Trophoblast cell (in vitro differentiated cells and primary cell): ENCODE data around the gene IRX4.

Experiments
- DNase-seq, 2 donors: peaks; one replicate each; pipeline ENCODE4 v3.0.0-alpha.2; 2016
- H2AFZ ChIP-seq: 2 replicates; pipeline ENCODE4 v1.6.1; 2013; ENCODE audit warnings: low read length, moderate library complexity, mild to moderate bottlenecking; ENCODE audit not compliant: insufficient read depth, poor library complexity
- H2AK5ac ChIP-seq: 2 replicates; pipeline ENCODE4 v1.6.1; 2013; ENCODE audit warnings: mild to moderate bottlenecking, low read length
- H2BK120ac ChIP-seq: 2 replicates; pipeline ENCODE4 v1.6.1; 2013; ENCODE audit warnings: low read length, mild to moderate bottlenecking, moderate library complexity; ENCODE audit not compliant: insufficient read depth, poor library complexity
- H2BK12ac ChIP-seq: 2 replicates; pipeline ENCODE4 v1.6.1; 2013; ENCODE audit warnings: mild to moderate bottlenecking, low read length, moderate library complexity
- H2BK5ac ChIP-seq: 2 replicates; pipeline ENCODE4 v1.6.1; 2013; ENCODE audit warnings: low read length, low read depth, moderate library complexity, mild to moderate bottlenecking; ENCODE audit not compliant: poor library complexity
- H3K14ac ChIP-seq: 2 replicates; pipeline ENCODE4 v1.6.1; 2013; ENCODE audit warnings: mild to moderate bottlenecking, low read length
- H3K18ac ChIP-seq: 2 replicates; pipeline ENCODE4 v1.6.1; 2013; ENCODE audit warnings: mild to moderate bottlenecking, low read length
- H3K23ac ChIP-seq: 2 replicates; pipeline ENCODE4 v1.6.1; 2013; ENCODE audit warnings: low read length
- H3K27ac ChIP-seq: 2 replicates; pipeline ENCODE4 v1.5.1; 2013; ENCODE audit warnings: low read depth, mild to moderate bottlenecking, inconsistent platforms, low read length, moderate library complexity
- H3K27me3 ChIP-seq: 2 replicates; pipeline ENCODE4 v1.6.1; 2013; ENCODE audit warnings: inconsistent platforms, mild to moderate bottlenecking, low read length, moderate library complexity; ENCODE audit not compliant: insufficient read depth
- H3K36me3 ChIP-seq, 2 experiments: 1 replicate in 1 of 2; 2 replicates in 1 of 2; pipeline ENCODE4 v1.6.1; 2013; ENCODE audit warnings: low read length in 2 of 2, mild to moderate bottlenecking in 2 of 2, moderate library complexity in 1 of 2; ENCODE audit not compliant: insufficient read depth in 2 of 2, control insufficient read depth in 1 of 2
- H3K4ac ChIP-seq: 2 replicates; pipeline ENCODE4 v1.6.1; 2013; ENCODE audit warnings: low read depth, mild to moderate bottlenecking, low read length, moderate library complexity
- H3K4me1 ChIP-seq, 2 experiments: 1 replicate in 1 of 2; 2 replicates in 1 of 2; pipeline ENCODE4 v1.6.1; 2013; ENCODE audit warnings: low read length in 2 of 2, mild to moderate bottlenecking in 2 of 2, moderate library complexity in 1 of 2; ENCODE audit not compliant: insufficient read depth in 2 of 2, control insufficient read depth in 1 of 2
- H3K4me2 ChIP-seq: 2 replicates; pipeline ENCODE4 v1.6.1; 2013; ENCODE audit warnings: inconsistent platforms, mild to moderate bottlenecking, low read length, moderate library complexity
- H3K4me3 ChIP-seq: 2 replicates; pipeline ENCODE4 v1.5.1; 2013; ENCODE audit warnings: mild to moderate bottlenecking, low read depth, low read length, inconsistent platforms
- H3K79me1 ChIP-seq: one replicate; pipeline ENCODE4 v1.6.1; 2013; ENCODE audit warnings: low read length
- H3K79me2 ChIP-seq: 2 replicates; pipeline ENCODE4 v1.6.1; 2013; ENCODE audit warnings: low read length, mild to moderate bottlenecking; ENCODE audit not compliant: control insufficient read depth, insufficient read depth, poor library complexity
- H3K9ac ChIP-seq: 2 replicates; pipeline ENCODE4 v1.6.1; 2013; ENCODE audit warnings: mild to moderate bottlenecking, low read length
- H3K9me3 ChIP-seq: 2 replicates; pipeline ENCODE4 v1.6.1; 2013; ENCODE audit warnings: low read depth, mild to moderate bottlenecking, control low read depth, inconsistent platforms, low read length; ENCODE audit not compliant: insufficient read depth
- H4K12ac ChIP-seq: 2 replicates; pipeline ENCODE4 v1.6.1; 2013; ENCODE audit warnings: low read depth, mild to moderate bottlenecking, low read length, moderate library complexity
- H4K8ac ChIP-seq: 2 replicates; pipeline ENCODE4 v1.6.1; 2013; ENCODE audit warnings: low read depth, mild to moderate bottlenecking, low read length, moderate library complexity
- H4K91ac ChIP-seq: one replicate; pipeline ENCODE4 v1.6.1; 2013; ENCODE audit warnings: low read depth, mild to moderate bottlenecking, low read length, moderate library complexity
- WGBS: extraction: QIAGEN DNeasy Blood & Tissue Kit; methylation state at CpG from one replicate; pipeline ENCODE4 v1.1.7; 2013; ENCODE audit warnings: missing lambda C conversion rate; ENCODE audit not compliant: insufficient read length, insufficient coverage; ENCODE audit errors: extremely low coverage; 5-methylcytosine and 5-hydroxymethylcytosine counted together

The IRX4 gene

GRCh38 chr5:1840741-1841521 lies 41.8 kb downstream of the IRX4 start:
- Histone ChIP-seq H4K12ac (no peak overlapping the region), H4K91ac (no peak overlapping the region), H3K27ac (no peak overlapping the region), H3K9ac (no peak overlapping the region), H3K4ac (no peak overlapping the region), H3K79me1 (no peaks in the 10 kb centered on the region), H3K18ac (no peak overlapping the region), H3K23ac (no peak overlapping the region), H3K14ac (no peak overlapping the region), H2AFZ (no peak overlapping the region), H3K4me1 (peaks cover 15 to 22% of the 10 kb centered on the region in 2 experiments), H2BK12ac (no peak overlapping the region), H3K79me2 (no peaks in the 10 kb centered on the region), H2BK120ac (no peak overlapping the region), H3K36me3 (no peaks in the 10 kb centered on the region), H2AK5ac (no peak overlapping the region), H4K8ac (no peak overlapping the region), H3K4me3 (no peak overlapping the region), H3K27me3 (no peaks in the 10 kb centered on the region), H2BK5ac (no peak overlapping the region), H3K9me3 (peaks cover 3% of the 10 kb centered on the region), H3K4me2 (no peak overlapping the region)
- DNase-seq = no peak
- WGBS = no CpG with 5 or more reads among the region's 31 CpGs

- Histone ChIP-seq H3K36me3 (no peaks in the 10 kb centered on the region), H3K4ac (no peak overlapping the region), H3K9me3 (peaks cover 3% of the 10 kb centered on the region), H4K12ac (no peak overlapping the region), H3K4me3 (no peak overlapping the region), H3K4me2 (no peak overlapping the region), H2BK5ac (no peak overlapping the region), H3K23ac (no peak overlapping the region), H3K14ac (no peak overlapping the region), H3K79me2 (no peaks in the 10 kb centered on the region), H2BK120ac (no peak overlapping the region), H3K79me1 (no peaks in the 10 kb centered on the region), H4K91ac (no peak overlapping the region), H3K9ac (no peak overlapping the region), H3K18ac (no peak overlapping the region), H2BK12ac (no peak overlapping the region), H3K27ac (no peak overlapping the region), H4K8ac (no peak overlapping the region), H2AFZ (no peak overlapping the region), H3K4me1 (peaks cover 15 to 22% of the 10 kb centered on the region in 2 experiments), H2AK5ac (no peak overlapping the region), H3K27me3 (no peaks in the 10 kb centered on the region)
- no peak for DNase-seq
- no CpG with 5 or more reads among the region's 20 CpGs for WGBS
Observed at GRCh38 chr5:1840071-1840547, 42.6 kb downstream of the IRX4 start.

GRCh38 chr5:1838013-1838412 lies 44.7 kb downstream of the IRX4 start:
- no peak overlapping the region for H3K4me2 ChIP-seq
- H3K9me3 ChIP-seq = peaks cover 3% of the 10 kb centered on the region
- H3K23ac ChIP-seq = no peak overlapping the region
- peaks cover 15 to 22% of the 10 kb centered on the region in 2 experiments for H3K4me1 ChIP-seq
- H3K27me3 ChIP-seq = no peaks in the 10 kb centered on the region
- H2AK5ac ChIP-seq = no peak overlapping the region
- WGBS = no CpG with 5 or more reads among the region's 9 CpGs
- no peak for DNase-seq
- H4K91ac ChIP-seq = no peak overlapping the region
- H3K9ac ChIP-seq = no peak overlapping the region
- H3K18ac ChIP-seq = no peak overlapping the region
- H2BK12ac ChIP-seq = no peak overlapping the region
- no peak overlapping the region for H3K14ac ChIP-seq
- H4K12ac ChIP-seq = no peak overlapping the region
- no peaks in the 10 kb centered on the region for H3K36me3 ChIP-seq
- no peaks in the 10 kb centered on the region for H3K79me1 ChIP-seq
- no peak overlapping the region for H2BK5ac ChIP-seq
- no peak overlapping the region for H2AFZ ChIP-seq
- no peak overlapping the region for H3K27ac ChIP-seq
- no peak overlapping the region for H3K4ac ChIP-seq
- H4K8ac ChIP-seq = no peak overlapping the region
- no peaks in the 10 kb centered on the region for H3K79me2 ChIP-seq
- H2BK120ac ChIP-seq = no peak overlapping the region
- no peak overlapping the region for H3K4me3 ChIP-seq

- WGBS = no CpG with 5 or more reads among the region's 32 CpGs
- H4K8ac ChIP-seq = no peak overlapping the region
- H3K36me3 ChIP-seq = no peaks in the 10 kb centered on the region
Observed at GRCh38 chr5:1836891-1837880, 45.5 kb downstream of the IRX4 start.

More at GRCh38 chr5:1836891-1837880, 45.5 kb downstream of the IRX4 start:
- no peak overlapping the region for H3K23ac ChIP-seq
- peaks cover 18 to 26% of the 10 kb centered on the region in 2 experiments for H3K4me1 ChIP-seq
- H3K4me2 ChIP-seq = no peak overlapping the region
- no peak overlapping the region for H2BK5ac ChIP-seq
- H2BK12ac ChIP-seq = no peak overlapping the region
- H3K14ac ChIP-seq = peak overlapping the region; percentile 41
- H2BK120ac ChIP-seq = no peak overlapping the region
- no peak overlapping the region for H3K9ac ChIP-seq
- no peaks in the 10 kb centered on the region for H3K27me3 ChIP-seq
- H4K12ac ChIP-seq = no peak overlapping the region
- H3K79me1 ChIP-seq = no peaks in the 10 kb centered on the region
- H2AFZ ChIP-seq = no peak overlapping the region
- no peaks in the 10 kb centered on the region for H3K79me2 ChIP-seq
- peak overlapping the region; percentile 33 for H4K91ac ChIP-seq
- H3K27ac ChIP-seq = no peak overlapping the region
- no peak for DNase-seq
- no peak overlapping the region for H2AK5ac ChIP-seq
- H3K4ac ChIP-seq = no peak overlapping the region
- H3K9me3 ChIP-seq = peaks cover 3% of the 10 kb centered on the region
- peak overlapping the region; percentile 8 for H3K4me3 ChIP-seq
- H3K18ac ChIP-seq = no peak overlapping the region
